PC-9 (cell line): ENCODE measurements around the gene BCL3.

ENCODE experiments used
- EZH2 ChIP-seq: fragments of 200-600 bp; sonication (generic); IDR thresholded peaks from 2 replicates; pipeline ENCODE4 v1.8.0; 2017; ENCODE audit warnings: antibody characterized with exemption, low read depth
- TF ChIP-seq, protein P1 (sequence below): fragments of 200-600 bp; sonication (generic); conservative IDR thresholded peaks from 2 replicates; pipeline ENCODE4 v1.6.1; 2017; ENCODE audit warnings: mixed run types, antibody characterized with exemption, mild to moderate bottlenecking, moderate library complexity

DNA sequence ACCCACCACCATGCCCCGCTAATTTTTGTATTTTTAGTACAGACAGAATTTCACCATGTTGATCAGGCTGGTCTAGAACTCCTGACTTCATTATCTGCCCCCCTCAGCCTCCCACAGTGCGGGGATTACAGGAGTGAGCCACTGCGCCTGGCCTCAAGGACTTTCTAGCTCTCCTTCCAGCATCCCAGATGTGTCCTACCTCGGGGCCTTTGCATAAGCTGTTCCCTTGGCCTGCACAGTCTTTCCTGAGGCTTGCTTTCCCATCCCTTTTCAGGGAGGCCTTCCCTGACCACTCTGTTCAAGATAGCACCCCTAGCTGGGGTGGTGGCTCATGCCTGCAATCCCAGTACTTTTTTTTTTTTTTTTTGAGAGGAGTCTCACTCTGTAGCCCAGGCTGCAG, 46.1 kb downstream of the BCL3 start:
- TF ChIP-seq, protein P1, sequence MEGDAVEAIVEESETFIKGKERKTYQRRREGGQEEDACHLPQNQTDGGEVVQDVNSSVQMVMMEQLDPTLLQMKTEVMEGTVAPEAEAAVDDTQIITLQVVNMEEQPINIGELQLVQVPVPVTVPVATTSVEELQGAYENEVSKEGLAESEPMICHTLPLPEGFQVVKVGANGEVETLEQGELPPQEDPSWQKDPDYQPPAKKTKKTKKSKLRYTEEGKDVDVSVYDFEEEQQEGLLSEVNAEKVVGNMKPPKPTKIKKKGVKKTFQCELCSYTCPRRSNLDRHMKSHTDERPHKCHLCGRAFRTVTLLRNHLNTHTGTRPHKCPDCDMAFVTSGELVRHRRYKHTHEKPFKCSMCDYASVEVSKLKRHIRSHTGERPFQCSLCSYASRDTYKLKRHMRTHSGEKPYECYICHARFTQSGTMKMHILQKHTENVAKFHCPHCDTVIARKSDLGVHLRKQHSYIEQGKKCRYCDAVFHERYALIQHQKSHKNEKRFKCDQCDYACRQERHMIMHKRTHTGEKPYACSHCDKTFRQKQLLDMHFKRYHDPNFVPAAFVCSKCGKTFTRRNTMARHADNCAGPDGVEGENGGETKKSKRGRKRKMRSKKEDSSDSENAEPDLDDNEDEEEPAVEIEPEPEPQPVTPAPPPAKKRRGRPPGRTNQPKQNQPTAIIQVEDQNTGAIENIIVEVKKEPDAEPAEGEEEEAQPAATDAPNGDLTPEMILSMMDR: no peak
- TF ChIP-seq EZH2: no peak
